ENCODE results near the gene SYNDIG1.
A peak's percentile ranks its signal among the peaks of the same experiment; 100 is the strongest.

SYNDIG1 gene

DNA sequence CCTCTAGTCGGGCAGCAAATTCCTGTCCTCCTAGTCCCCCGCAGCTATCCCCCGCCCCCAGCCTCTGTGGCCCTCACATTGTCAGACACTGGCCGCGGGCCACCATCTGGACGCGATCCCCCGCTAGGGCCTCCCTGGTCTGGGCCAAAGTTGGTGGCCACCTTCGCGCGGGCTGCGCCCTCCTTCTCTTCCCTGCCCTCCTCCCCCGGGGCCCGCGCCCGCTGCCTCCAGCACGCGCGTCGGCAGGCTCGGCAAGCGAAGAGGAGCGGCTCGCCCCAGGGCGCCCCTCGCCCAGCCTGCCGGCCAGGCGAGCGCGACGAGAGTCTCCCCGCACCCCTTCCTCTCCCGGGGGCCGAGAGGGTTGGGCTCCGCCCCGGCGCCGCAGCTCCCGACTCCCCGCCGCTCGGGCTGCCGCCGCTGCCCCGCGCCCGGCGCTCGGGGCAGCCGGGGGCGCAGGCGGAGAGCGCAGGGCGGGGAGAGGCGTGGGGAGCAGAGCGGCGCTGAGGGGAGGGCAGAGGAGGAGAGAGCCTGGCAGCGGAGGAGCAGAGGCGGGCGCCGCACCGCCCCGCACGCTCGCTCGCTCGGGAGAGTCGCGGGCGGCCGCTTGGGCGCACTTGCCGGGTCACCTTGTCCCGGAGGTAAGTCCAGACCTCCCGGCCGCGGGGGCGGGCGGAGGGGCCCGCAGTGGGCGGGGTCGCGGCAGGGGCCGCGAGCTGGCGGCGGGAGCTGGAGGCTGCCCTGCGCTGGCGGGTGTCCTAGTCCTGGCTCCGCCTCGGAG is at the start of gene SYNDIG1:
TSS of gene SYNDIG1 (plus strand) at position 514 of the 778 bp plus-strand sequence. CDS start 73,469 bp downstream, outside the sequence.
- no peak for DNase-seq
- TF ChIP-seq POLR2A (IDR thresholded peaks at IDR 0.05; ENCODE audit: low read length) (no peak), GATA1 (IDR thresholded peaks at IDR 0.05; ENCODE audit: low read depth, low read length) (no peak)

DNA sequence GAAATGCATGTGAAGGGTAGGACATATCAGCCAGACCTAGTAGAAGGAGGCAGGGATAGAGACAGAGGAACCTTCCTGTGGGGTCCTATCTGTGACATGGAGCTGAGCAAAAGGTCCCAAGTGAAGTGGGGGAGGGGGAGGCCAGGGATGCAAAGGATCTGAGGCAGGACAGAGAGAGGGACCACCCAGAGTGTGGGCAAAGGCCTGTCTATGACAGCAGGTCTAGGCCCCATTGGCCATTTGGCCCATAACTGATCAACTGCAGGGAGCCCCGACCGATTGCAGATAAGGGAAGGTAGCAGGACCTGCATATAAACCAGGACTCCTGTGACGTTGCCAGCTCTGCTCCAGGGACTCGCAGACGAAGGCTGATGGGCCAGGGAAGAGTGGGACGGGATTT is 49.6 kb upstream of the SYNDIG1 start:
- TF ChIP-seq POLR2A (IDR thresholded peaks at IDR 0.05; ENCODE audit: low read length) (no peak), GATA1 (IDR thresholded peaks at IDR 0.05; ENCODE audit: low read depth, low read length) (no peak)
- DNase-seq, result no peak

DNA sequence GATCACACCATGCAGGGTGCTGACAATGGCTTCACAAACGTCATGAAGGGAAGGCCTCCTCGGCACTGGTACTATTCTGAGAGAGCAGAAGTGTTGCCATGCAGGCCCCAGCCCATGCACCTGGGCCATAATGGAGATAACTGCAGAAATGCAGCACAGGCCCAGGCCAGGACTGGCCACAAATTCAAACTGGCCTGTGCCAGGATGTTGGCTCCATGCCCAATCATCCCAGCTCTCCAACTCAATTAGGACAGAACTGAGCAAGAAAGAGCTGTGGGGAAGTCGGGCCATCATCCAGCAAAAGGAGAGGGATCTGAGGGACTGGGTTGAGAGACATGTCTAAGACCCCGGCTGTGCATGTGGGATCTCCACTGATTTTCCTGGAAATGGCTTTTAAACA is 48.9 kb upstream of the SYNDIG1 start:
- no peak for DNase-seq
- no peak for TF ChIP-seq GATA1 (IDR thresholded peaks at IDR 0.05; ENCODE audit: low read depth, low read length)
- TF ChIP-seq POLR2A (IDR thresholded peaks at IDR 0.05; ENCODE audit: low read length), result no peak

DNA sequence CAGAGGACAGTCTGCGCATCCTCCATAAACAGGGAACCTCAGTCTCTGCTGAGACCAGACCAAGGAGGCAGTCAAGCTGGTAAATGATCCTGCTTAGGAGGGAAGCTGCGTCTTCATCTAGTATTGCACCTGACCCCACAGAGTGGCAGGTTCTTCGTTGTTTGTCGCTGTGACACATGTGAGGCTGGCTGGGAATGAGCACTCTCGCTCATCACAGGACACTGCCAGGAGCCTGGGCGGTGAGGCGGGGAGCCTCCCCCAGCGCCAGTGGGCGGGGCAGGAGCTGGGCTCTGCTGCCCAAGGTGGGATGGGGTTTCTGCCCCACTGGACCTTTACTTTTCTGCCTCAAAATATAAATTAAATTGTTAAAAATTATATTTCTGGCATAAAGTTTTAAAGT is 48.4 kb upstream of the SYNDIG1 start:
- DNase-seq, result no peak
- TF ChIP-seq POLR2A (IDR thresholded peaks at IDR 0.05; ENCODE audit: low read length) (no peak), GATA1 (IDR thresholded peaks at IDR 0.05; ENCODE audit: low read depth, low read length) (no peak)

DNA sequence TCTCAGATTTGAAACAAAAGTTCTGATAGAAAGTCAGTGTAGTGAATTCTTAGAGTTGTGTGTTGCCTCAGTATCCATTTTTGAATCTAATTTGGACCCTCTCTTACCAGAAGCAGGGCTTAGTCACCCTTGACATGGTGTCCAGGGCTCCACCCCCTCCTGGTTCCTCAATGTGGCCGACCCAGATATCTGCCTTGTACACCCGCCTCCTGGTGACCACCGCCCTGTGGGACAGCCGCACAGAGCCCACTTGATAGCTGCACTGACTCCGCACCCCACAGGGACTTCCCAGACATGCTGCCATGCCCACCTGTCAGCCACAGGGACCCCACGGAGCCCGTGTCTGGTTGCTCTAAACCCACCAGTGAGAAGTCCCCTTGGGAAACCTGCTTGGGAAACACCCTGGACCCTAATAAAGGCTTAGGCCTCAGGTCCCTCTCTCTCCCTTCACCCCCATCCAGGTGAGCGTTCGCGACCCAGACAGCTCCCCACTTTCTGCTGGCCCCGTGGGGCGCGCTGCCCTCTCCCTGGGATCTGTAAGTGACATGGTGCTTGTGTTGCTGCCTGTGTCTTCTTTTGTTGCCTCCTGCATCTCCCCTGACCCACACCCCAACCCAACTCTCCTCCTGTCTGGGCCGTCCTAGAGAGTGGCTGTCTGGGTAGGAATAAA is 47.2 kb upstream of the SYNDIG1 start:
- peak; percentile 82 to 84 for DNase-seq
- TF ChIP-seq POLR2A (IDR thresholded peaks at IDR 0.05; ENCODE audit: low read length), result no peak
- no peak for TF ChIP-seq GATA1 (IDR thresholded peaks at IDR 0.05; ENCODE audit: low read depth, low read length)

DNA sequence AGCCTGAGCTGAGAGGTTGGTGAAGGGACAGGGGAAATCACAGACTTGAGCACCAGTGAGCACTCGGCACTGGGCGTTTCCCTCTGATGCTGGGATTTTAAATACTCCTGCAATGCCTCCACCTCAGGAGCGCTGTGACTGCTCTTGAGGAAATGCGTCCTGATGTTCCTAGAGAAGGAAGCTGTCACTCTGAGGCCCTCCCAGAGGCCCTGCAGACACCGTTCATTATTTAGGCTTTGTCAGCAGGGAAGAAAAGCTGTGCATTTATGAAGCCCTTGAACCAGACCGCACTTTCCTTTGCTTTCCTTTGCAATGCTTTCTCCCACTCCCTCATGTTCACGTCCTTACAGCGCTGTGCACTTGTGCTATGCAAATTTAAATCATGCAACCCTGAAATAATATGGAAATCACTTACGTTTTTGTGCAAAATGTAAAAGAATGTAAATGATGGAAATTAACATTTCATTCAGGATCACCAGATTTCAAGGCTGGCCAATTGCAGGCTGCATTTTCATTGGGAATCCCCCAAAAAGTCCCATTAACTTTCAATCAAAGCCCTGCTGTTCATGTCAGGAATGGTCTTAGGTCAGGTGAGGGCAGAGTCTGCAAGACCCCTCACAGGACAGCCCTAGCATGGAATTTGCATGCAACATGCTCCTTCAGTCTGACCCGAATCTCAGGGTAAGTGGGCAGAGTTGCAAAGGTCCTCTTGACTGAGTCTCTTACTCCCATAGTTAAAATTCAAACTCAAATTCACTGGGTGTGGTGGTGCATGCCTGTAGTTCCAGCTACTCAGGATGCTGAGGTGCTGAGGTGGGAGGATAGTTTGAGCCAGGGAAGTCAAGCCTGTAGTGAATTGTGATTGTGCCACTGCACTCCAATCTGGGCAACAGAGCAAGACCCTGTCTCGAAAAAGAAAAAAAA is 45.8 kb upstream of the SYNDIG1 start:
- TF ChIP-seq GATA1 (IDR thresholded peaks at IDR 0.05; ENCODE audit: low read depth, low read length) (no peak), POLR2A (IDR thresholded peaks at IDR 0.05; ENCODE audit: low read length) (no peak)

DNA sequence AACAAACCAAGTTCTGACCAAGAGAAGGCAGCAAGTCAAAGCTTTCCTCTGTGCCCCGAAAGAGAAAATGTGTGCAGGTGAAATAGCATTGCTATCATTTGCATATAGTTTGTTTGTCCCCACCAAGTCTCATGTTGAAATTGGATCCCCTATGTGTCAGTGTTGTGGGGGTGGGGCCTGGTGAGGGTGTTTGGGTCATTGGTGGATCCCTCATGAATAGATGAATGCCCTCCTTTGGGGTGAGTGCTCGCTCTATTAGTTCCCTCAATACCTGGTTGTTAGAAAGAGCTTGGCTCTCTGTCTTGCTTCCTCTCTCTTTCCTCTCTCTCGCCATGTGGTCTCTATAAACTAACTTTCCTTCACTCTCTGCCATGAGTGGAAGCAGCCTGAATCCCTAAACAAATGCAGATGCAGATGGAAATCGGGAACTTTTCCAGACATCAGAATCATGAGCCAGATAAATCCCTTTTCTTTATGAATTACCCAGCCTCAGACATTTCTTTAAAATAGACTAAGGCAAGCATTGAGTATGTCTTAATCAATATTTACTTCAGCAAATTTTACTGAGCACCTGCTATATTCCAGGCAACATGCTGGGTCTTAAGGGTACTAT is 43.8 kb upstream of the SYNDIG1 start:
- TF ChIP-seq POLR2A (IDR thresholded peaks at IDR 0.05; ENCODE audit: low read length) (no peak), GATA1 (IDR thresholded peaks at IDR 0.05; ENCODE audit: low read depth, low read length) (no peak)
- DNase-seq, result no peak

More for the DNA sequence above, 45.8 kb upstream of the SYNDIG1 start:
- DNase-seq, result no peak

DNA sequence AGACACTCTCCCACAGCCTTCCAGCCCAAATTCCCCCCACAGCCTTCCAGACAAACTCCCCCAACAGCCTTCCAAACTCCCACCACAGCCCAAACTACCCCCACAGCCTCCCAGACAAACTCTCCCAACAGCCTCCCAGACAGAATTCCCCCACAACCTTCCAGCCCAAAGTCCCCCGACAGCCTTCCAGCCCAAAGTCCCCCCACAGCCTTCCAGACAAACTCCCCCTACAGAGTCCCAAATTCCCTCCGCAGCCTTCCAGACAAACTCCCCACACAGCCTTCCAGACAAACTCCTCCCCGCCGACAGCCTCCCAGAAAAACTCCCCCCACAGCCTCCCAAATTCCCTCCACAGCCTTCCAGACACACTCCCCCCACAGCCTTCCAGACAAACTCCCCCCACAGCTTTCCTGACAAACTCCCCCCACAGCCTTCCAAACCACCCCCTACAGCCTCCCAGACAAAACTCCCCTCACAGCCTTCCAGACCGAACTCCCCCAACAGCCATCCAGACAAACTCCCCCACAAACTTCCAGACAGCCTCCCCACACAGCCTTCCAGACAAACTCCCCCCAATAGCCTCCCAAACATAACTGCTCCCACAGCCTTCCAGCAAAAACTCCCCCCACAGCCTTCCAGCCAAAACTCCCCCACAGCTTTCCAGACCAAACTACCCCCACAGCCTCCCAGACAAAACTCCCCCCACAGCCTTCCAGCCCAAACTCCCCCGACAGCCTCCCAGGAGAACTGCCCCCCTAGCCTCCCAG is 38.0 kb upstream of the SYNDIG1 start:
- TF ChIP-seq POLR2A (IDR thresholded peaks at IDR 0.05; ENCODE audit: low read length) (no peak), GATA1 (IDR thresholded peaks at IDR 0.05; ENCODE audit: low read depth, low read length) (no peak)
- no peak for DNase-seq

DNA sequence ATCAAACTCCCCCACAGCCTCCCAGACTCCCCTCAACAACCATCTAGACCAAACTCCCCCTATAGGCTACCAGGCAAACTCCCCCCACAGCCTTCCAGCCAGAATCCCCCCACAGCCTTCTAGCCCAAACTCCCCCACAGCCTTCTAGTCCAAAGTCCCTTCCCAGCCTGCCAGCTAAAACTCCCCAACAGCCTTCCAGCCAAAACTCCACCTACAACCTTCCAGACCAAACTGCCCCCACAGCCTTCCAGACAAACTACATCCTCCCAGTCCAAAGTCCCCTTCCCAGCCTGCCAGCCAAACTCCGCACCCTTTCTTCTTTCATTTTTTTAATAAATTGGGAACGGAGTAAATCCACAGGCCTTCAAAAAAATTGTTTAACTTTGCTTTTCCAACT is 37.4 kb upstream of the SYNDIG1 start:
- TF ChIP-seq GATA1 (IDR thresholded peaks at IDR 0.05; ENCODE audit: low read depth, low read length) (no peak), POLR2A (IDR thresholded peaks at IDR 0.05; ENCODE audit: low read length) (no peak)
- DNase-seq, result no peak

DNA sequence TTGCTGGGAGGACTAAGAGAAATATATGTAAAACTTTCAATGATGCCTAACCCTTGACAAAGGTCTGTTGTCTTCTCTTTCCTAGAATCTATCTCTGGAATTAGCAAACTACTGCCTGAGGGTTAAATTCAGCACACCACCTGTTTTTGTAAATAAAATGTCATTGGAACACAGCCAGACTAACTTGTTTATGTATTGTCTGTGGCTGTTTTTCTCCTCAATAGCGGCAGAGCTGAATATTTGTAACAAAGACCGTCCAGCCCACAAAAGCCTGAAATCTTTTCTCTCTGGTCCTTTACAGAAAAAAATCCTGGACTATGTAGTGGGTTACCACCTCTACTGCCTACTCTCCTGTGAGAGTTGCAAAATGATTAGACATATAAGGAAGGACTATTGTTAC is 33.3 kb upstream of the SYNDIG1 start:
- no peak for DNase-seq
- TF ChIP-seq POLR2A (IDR thresholded peaks at IDR 0.05; ENCODE audit: low read length) (no peak), GATA1 (IDR thresholded peaks at IDR 0.05; ENCODE audit: low read depth, low read length) (no peak)

DNA sequence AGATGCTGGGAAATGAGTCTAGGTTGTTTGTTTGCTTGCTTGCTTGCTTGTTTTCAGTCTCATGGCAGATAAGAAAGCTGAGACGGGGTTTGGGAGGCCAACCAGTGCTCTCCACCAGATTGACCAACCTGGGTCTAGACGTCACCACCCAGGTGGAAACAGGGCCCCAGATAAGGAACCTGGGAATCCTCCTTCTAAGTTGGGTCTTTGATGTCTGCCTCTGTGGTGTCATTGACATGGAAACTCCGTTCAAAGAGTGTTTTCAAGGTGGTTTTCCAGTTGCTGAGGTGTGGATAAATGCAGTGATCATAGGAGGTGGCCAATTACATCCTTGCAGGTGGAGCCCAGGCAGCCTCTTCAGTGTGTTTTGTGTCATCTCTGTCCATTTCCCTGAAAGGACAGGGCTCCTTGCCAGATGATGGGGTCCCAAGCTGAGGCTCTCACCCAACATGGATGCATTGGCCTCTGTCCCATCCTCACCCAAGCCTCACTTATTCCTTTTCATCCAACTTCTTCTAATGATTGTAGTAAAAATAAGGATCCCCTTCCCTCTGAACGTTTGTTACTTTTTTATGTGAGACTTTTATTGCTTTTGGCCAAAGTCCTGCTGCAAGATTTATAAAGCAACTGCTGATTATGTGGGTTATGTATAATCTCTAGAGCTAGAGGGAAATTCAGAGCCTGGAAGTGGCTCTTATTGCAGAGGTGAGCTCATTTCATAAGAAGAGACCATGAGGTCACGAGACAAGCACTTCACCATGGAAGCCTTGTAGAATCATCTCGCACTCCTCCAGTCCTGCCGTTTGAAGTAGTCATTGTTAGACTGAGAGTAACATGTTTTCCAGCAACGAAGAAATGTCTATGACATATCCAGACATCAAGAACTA is 32.0 kb upstream of the SYNDIG1 start:
- no peak for TF ChIP-seq POLR2A (IDR thresholded peaks at IDR 0.05; ENCODE audit: low read length)
- no peak for TF ChIP-seq GATA1 (IDR thresholded peaks at IDR 0.05; ENCODE audit: low read depth, low read length)

DNA sequence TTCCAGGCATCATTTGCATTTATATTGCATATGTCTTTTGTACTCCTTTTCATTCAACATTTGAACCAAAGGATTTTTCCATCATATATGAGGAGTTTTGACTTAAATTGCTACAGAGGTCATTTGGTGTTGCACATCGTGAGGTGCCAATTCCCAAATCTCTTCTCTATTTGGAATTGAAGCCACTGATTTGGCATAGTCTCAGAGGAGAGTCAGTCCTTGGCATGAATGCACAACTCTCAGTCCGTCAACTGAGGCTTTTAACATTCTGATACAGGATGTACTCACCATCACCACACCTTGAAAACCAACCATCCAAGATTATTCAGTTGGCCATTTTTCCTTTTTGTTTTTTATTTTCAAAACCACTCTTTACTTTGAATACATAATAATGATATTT is 31.1 kb upstream of the SYNDIG1 start:
- TF ChIP-seq POLR2A (IDR thresholded peaks at IDR 0.05; ENCODE audit: low read length) (no peak), GATA1 (IDR thresholded peaks at IDR 0.05; ENCODE audit: low read depth, low read length) (no peak)
- DNase-seq, result no peak

More for the DNA sequence above, 32.0 kb upstream of the SYNDIG1 start:
- no peak for DNase-seq
